Activated CD4-positive, alpha-beta T cell treated with anti-CD3 and anti-CD28 coated beads for 36 hours (primary cell): ENCODE results near the gene RAB9B. TPM values are rescaled to one million over a fixed set of nuclear protein-coding genes. Genes with fewer than 3 reads are reported as not detected.

ENCODE experiments used
- ATAC-seq: fragments of 200-7000 bp; cut with Tn5 transposase; one replicate; pipeline ENCODE4 v1.10.0; 2021; ENCODE audit warnings: mild to moderate bottlenecking, moderate library complexity
- CTCF ChIA-PET: fragments of 350-600 bp; sonication (Branson Sonifier 250); formaldehyde crosslinking; loops from one replicate; lab custom pipeline; 2021; ENCODE audit warnings: antibody characterized with exemption; lab: Charles Lee
- POLR2A ChIA-PET: fragments of 350-600 bp; sonication (Branson Sonifier 250); formaldehyde crosslinking; loops from one replicate; lab custom pipeline; 2021; ENCODE audit warnings: antibody characterized with exemption, inconsistent platforms; lab: Charles Lee
- DNase-seq: peaks from one replicate; pipeline ENCODE4 v3.0.0-alpha.2; 2020
- H3K27ac Mint-ChIP-seq: one replicate; pipeline ENCODE4 v1.8.0; 2021; ENCODE audit warnings: mixed read lengths
- H3K27me3 Mint-ChIP-seq: one replicate; pipeline ENCODE4 v1.8.0; 2021; ENCODE audit warnings: mixed read lengths
- H3K36me3 Mint-ChIP-seq: one replicate; pipeline ENCODE4 v1.8.0; 2021; ENCODE audit warnings: low read depth, mixed read lengths
- H3K4me1 Mint-ChIP-seq: one replicate; pipeline ENCODE4 v1.8.0; 2021; ENCODE audit warnings: mixed read lengths
- H3K4me3 Mint-ChIP-seq: one replicate; pipeline ENCODE4 v1.8.0; 2021; ENCODE audit warnings: mild to moderate bottlenecking, moderate library complexity, mixed read lengths
- H3K9me3 Mint-ChIP-seq: one replicate; pipeline ENCODE4 v1.8.0; 2021; ENCODE audit warnings: low read depth, mixed read lengths
- intact Hi-C, 2 experiments: fragments of 100-400 bp; cut with DNase I in 1 of 2; cut with micrococcal nuclease in 1 of 2; formaldehyde crosslinking; loops; one replicate each; pipeline versions ENCODE4 v1.14.2 to v1.15.1; 2022 to 2024; cut with DNase I, micrococcal nuclease
- total RNA-seq, 2 experiments: library from RNA; stranded (reverse); gene quantifications; one replicate each; pipeline ENCODE4 v1.2.3, GENCODE V29; 2021

RAB9B gene, protein sequence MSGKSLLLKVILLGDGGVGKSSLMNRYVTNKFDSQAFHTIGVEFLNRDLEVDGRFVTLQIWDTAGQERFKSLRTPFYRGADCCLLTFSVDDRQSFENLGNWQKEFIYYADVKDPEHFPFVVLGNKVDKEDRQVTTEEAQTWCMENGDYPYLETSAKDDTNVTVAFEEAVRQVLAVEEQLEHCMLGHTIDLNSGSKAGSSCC
- under 1 TPM; 0.37 to 0.48 TPM for total RNA-seq

DNA sequence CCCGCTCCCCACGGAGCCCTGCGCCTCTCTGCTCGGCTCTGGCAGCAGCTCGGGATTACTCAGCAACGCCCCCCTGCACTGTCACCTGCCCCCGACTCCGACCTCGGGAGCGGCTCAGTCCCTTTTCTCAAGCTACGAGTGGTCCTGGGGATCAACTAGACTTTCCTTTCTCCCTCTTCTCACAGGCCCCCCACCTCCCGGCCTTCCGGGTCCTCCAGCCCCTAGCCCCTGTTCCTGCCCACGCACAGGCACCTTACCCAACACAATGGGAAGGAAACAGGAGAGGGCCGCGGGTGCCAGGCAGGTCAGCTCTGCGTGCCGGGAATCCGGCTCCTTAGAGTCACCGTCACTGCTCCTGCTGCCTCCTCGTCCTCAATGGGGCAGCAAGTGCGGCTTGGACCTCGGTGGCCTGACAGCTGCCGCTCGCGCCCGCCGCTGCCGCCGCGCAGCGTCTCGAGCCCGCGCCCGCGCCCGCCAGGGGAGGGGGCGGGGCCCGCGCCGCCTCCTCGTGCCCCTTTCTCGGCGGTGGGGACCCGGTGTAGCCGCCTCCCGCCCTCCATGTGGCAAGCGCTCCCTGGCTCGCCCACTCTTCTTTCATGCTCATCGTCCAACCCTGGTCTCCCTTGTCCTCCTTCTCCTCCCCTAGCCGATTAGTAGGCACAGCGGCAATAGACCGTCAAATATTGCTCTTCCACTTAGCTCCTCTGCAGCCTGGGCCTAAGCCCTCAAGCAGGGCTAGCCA is at the start of gene RAB9B:
RAB9B (minus strand) TSS at position 455 of the 742 bp plus-strand sequence. CDS start 6,473 bp downstream, outside the sequence.
- no peaks in the 10 kb centered on the region for H3K27me3 Mint-ChIP-seq
- H3K4me3 Mint-ChIP-seq, result peak within 1 kb of the TSS; percentile 71
- H3K27ac Mint-ChIP-seq, result peak within 1 kb of the TSS; percentile 72
- intact Hi-C loops, result loop anchor here in 1 of 2 experiments (5.0 kb wide), 2 partner anchors 145 to 280 kb away; partner anchors contain the start of genes MORF4L2 and ZCCHC18
- peak; percentile 31 for DNase-seq
- peaks cover 6% of the 10 kb centered on the region for H3K4me1 Mint-ChIP-seq
- no peaks in the 10 kb centered on the region for H3K36me3 Mint-ChIP-seq
- peak; percentile 98 for ATAC-seq
- H3K9me3 Mint-ChIP-seq, result no peaks in the 10 kb centered on the region
- ChIA-PET CTCF (interaction anchor here (0.6 to 3.4 kb wide), 9 partner anchors 10 to 344 kb away, joined by 3 to 13 read pairs (median 3); no protein-coding TSS in a partner anchor), POLR2A (interaction anchor here (0.6 kb wide), 1 partner anchor 145 kb away, joined by 3 read pairs; no protein-coding TSS in a partner anchor)

DNA sequence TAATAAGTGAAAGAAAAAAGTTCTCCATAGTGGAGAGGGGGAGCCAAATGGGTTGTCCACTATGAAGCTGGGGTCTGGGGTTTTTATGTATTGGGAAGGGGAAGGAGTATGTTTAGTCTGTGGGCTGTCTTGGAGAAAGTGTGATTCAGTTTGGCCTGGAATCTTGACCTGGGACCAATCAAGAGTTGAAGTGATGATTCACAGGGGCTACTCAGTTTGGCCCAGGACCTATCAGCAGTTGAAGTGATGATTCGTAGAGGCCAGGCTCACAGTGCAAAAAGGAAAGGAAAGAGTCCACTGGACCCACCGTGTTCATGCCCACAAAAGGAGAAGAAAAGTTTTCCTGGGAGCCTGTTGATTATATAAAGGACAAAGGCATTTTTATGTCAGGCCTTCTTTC is 47.3 kb upstream of the RAB9B start:
- DNase-seq, result no peak
- ChIA-PET POLR2A (no interaction called here), CTCF (no interaction called here)
- H3K4me1 Mint-ChIP-seq, result peaks cover 3% of the 10 kb centered on the region
- H3K4me3 Mint-ChIP-seq, result no peak overlapping the region
- H3K27me3 Mint-ChIP-seq, result peaks cover 2% of the 10 kb centered on the region
- no peaks in the 10 kb centered on the region for H3K9me3 Mint-ChIP-seq
- no peaks in the 10 kb centered on the region for H3K36me3 Mint-ChIP-seq
- ATAC-seq, result no peak
- H3K27ac Mint-ChIP-seq, result no peak overlapping the region
- intact Hi-C loops, result no loop called here

DNA sequence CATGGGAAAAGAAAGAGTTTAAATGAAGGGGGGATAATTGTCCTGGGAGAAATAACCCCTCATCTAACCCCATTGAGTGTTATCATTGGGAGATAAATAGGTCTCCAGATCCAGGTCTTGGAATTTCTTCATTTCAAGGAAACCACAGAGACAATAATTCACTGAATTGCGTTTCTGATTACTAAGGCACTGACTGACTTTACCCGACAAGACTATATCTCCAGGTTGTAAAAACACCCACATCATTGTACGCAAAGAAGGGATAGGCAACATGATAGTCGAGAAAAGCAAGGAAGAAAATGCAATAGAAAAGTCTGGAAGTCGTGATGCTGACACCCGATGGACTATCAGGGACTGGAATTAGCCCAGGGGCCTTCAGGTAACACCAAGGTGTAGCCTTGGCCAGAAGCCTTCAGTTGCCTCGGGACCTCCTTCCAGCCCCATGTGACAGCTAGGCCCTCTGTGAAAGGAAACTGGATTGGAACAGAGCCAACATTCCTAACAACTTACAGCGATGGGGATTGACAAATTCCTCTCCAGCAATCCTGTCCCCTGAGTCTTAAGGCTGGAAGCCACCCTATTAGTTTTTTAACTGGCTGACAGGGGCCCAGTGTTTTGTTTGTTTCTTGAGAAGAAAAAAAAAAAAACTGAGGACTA is 46.5 kb upstream of the RAB9B start:
- POLR2A ChIA-PET, result no interaction called here
- CTCF ChIA-PET, result no interaction called here
- Mint-ChIP-seq H3K4me1 (peaks cover 3% of the 10 kb centered on the region), H3K9me3 (no peaks in the 10 kb centered on the region), H3K27ac (no peak overlapping the region), H3K36me3 (no peaks in the 10 kb centered on the region), H3K4me3 (no peak overlapping the region), H3K27me3 (peaks cover 2% of the 10 kb centered on the region)
- intact Hi-C loops, result no loop called here
- no peak for ATAC-seq
- DNase-seq, result no peak

DNA sequence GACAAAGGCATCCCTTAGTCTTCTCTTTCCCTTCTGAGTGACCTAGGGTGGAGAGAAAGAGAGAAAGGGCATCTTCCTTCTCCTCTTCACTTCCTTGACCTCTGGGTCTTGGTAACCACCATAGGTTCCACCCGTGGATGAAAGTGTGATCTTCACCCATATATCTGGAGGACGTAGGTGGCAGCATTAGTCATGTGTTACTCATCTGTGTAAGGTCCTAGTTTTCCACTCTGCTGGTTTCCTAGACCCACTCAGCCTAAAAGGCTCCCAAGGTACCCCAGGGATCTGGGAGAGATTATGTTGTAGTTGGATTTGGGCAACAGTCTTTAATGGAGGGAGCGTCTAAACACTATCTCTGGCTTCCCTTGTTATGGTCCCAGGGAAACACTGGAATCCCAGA is 45.5 kb upstream of the RAB9B start:
- Mint-ChIP-seq H3K4me1 (peaks cover 3% of the 10 kb centered on the region), H3K36me3 (no peaks in the 10 kb centered on the region), H3K27ac (no peak overlapping the region), H3K27me3 (peaks cover 2% of the 10 kb centered on the region), H3K4me3 (no peak overlapping the region), H3K9me3 (no peaks in the 10 kb centered on the region)
- ChIA-PET CTCF (no interaction called here), POLR2A (no interaction called here)
- DNase-seq, result no peak
- intact Hi-C loops, result no loop called here
- ATAC-seq, result no peak

DNA sequence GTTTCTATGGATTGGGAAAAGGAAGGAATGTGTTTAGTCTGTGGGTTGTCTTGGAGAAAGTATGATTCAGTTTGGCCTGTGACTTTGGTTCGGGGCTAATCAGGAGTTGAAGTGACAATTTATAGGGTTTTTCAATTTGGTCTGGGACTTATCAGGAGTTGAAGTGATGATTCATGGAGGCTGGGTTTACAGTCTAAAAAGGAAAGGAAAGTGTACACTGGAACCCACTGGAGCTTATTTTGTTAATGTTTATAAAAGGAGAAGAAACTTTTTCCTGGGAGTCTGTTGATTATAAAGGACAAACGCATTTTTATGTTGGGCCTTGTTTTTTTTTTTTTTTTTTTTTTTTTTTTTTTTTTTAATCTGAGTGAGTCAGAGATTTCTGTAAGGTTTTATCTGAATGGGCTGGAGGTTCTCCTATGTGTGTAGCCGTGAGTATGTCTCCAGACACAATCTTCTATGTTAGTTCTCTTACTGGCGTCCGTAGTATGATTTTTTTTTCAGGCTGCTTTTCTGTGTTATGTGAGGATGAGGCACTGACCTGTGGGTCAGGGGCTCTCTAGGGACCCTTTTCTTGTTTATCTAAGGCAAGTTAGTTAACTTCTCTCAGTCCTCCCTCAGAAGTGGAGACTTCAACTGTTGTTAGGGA is 33.0 kb upstream of the RAB9B start:
- intact Hi-C loops, result no loop called here
- POLR2A ChIA-PET, result no interaction called here
- H3K27ac Mint-ChIP-seq, result no peak overlapping the region

DNA sequence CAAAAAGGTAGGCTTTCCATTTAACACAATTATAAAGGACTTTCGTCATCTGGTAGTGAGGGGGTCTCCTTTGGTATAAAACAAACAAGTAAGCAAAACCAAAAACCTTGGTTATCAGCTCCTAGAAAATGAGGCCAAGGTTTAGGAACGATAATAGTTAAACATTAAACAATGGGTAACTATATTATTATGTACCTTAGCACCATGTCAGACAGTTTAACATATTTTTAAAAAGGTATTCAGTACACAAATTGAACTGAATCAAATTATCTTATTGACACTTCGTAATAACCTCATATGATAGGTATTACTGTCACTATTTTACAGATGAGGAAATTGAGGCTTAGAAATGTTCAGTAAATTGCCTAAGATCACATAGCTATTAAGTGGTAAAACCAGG is 32.1 kb upstream of the RAB9B start:
- no peaks in the 10 kb centered on the region for H3K27me3 Mint-ChIP-seq
- H3K36me3 Mint-ChIP-seq, result no peaks in the 10 kb centered on the region
- CTCF ChIA-PET, result interaction anchor here (1.3 kb wide), 1 partner anchor 19 kb away, joined by 4 read pairs; no protein-coding TSS in a partner anchor
- no peak overlapping the region for H3K4me3 Mint-ChIP-seq
- DNase-seq (no peak), ATAC-seq (no peak)
- H3K9me3 Mint-ChIP-seq, result no peaks in the 10 kb centered on the region
- POLR2A ChIA-PET, result no interaction called here
- no peak overlapping the region for H3K27ac Mint-ChIP-seq
- no peaks in the 10 kb centered on the region for H3K4me1 Mint-ChIP-seq
- intact Hi-C loops, result no loop called here

More for the DNA sequence above, 33.0 kb upstream of the RAB9B start:
- Mint-ChIP-seq H3K4me3 (no peak overlapping the region), H3K27me3 (no peaks in the 10 kb centered on the region), H3K4me1 (no peaks in the 10 kb centered on the region), H3K9me3 (no peaks in the 10 kb centered on the region), H3K36me3 (no peaks in the 10 kb centered on the region)
- CTCF ChIA-PET, result interaction anchor here (1.3 kb wide), 1 partner anchor 20 kb away, joined by 4 read pairs; no protein-coding TSS in a partner anchor
- ATAC-seq (no peak), DNase-seq (no peak)

DNA sequence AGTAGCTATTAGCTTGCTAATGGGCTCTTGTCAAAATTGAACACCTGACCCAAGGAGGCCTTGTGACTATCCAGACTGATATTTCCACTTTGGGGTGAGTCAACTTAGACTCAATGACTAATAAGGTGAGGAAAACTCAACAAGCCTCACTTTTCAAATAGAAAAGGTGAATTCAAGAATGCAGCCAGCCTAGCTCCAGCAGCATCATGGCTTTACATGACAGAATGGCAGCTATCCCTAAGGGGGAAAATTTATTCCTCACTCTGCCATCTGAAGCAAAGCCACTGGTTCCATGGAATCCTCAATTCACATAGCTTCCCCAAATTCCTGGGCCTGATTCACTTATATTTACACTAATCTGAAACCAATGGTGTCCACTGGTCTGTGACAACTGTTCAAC is 29.1 kb upstream of the RAB9B start:
- POLR2A ChIA-PET, result no interaction called here

DNA sequence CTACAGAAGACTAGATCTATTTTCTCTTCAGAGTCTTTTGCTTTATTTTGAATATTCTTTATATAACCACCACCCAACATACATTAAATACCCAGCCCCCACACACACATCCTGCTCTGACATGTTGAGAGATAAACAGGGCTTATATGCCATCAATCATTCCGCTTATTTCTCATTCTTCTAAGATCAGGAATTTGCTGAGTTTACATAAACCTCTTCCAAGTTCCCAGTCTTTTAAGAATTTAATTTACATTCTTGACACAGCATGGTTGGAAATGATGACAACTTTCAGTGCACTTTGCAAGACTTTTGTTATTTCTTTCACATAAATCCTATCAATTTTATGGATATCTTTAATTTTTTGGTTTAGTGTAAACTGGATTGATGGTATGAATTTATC is 17.5 kb upstream of the RAB9B start:
- intact Hi-C loops, result no loop called here
- H3K36me3 Mint-ChIP-seq, result no peaks in the 10 kb centered on the region
- H3K27me3 Mint-ChIP-seq, result peaks cover 2% of the 10 kb centered on the region
- no peak overlapping the region for H3K27ac Mint-ChIP-seq
- ChIA-PET CTCF (no interaction called here), POLR2A (no interaction called here)
- no peak for ATAC-seq
- DNase-seq, result no peak
- H3K9me3 Mint-ChIP-seq, result no peaks in the 10 kb centered on the region
- peaks cover 2% of the 10 kb centered on the region for H3K4me1 Mint-ChIP-seq
- H3K4me3 Mint-ChIP-seq, result no peak overlapping the region

More for the DNA sequence above, 29.1 kb upstream of the RAB9B start:
- no peak overlapping the region for H3K27ac Mint-ChIP-seq
- H3K4me3 Mint-ChIP-seq, result no peak overlapping the region
- DNase-seq (no peak), ATAC-seq (no peak)
- H3K4me1 Mint-ChIP-seq, result no peaks in the 10 kb centered on the region
- H3K9me3 Mint-ChIP-seq, result no peaks in the 10 kb centered on the region
- CTCF ChIA-PET, result no interaction called here
- no peaks in the 10 kb centered on the region for H3K36me3 Mint-ChIP-seq
- intact Hi-C loops, result no loop called here
- H3K27me3 Mint-ChIP-seq, result no peaks in the 10 kb centered on the region

DNA sequence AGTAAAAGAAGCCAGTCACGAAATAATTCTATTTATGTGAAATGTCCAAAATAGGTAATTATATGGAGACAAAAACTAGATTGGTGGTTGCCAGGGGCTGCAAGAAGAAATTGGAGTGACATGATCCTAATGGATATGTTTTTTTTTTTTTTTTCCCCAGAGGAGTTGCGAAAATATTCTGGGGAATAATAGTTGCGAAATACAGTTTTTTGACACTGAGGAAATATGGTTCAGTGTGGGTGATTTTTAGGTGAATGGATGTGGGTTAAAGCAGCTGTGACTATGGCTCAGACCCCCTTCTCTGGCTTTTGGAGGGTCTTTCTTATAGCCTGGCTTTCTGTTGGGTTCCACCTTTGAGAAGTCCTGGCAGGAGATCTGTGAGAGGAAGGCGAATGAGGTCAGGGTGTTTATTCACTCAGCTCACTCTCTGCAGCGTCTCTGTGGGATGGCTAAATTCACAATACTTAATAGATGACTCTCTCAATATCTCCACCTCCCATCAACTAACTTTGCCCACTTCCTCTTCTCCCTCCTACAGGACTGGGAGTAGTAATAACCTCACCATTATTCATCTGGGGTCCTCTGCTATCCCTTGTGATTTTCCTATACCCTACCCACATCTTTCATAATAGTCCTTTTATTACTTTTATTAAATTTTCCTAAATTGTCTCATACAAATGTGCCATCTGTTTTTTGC is 15.3 kb upstream of the RAB9B start:
- H3K27me3 Mint-ChIP-seq, result peaks cover 2% of the 10 kb centered on the region
- no peak for ATAC-seq
- ChIA-PET CTCF (interaction anchor here (0.6 to 1.2 kb wide), 3 partner anchors 16 to 310 kb away, joined by 3 read pairs; partner anchors contain the start of gene SLC25A53), POLR2A (no interaction called here)
- H3K9me3 Mint-ChIP-seq, result no peaks in the 10 kb centered on the region
- intact Hi-C loops, result no loop called here
- no peaks in the 10 kb centered on the region for H3K36me3 Mint-ChIP-seq
- peaks cover 2% of the 10 kb centered on the region for H3K4me1 Mint-ChIP-seq
- no peak overlapping the region for H3K27ac Mint-ChIP-seq
- no peak overlapping the region for H3K4me3 Mint-ChIP-seq
- DNase-seq, result no peak

DNA sequence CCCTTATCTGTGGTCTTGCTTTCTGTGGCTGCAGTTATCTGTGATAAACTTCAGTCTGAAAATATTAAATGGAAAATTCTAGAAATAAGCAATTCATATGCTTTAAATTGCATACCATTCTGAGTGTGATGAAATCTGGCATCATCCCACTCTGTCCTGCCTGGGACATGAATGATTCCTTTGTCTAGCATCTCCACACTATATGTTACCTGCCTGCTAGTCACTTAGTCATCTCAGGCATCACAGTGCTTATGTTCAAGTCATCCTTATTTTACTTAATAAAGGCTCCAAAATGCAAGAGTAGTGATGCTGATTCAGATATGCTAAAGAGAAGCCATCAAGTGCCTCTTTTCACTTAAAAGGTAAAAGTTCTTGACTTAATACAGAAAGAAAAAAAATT is 14.3 kb upstream of the RAB9B start:
- H3K27me3 Mint-ChIP-seq, result peaks cover 2% of the 10 kb centered on the region
- no peaks in the 10 kb centered on the region for H3K9me3 Mint-ChIP-seq
- ChIA-PET CTCF (interaction anchor here (1.0 to 1.9 kb wide), 5 partner anchors 9 to 267 kb away, joined by 3 to 5 read pairs (median 3); no protein-coding TSS in a partner anchor), POLR2A (no interaction called here)
- ATAC-seq, result no peak
- no peaks in the 10 kb centered on the region for H3K36me3 Mint-ChIP-seq
- no peak overlapping the region for H3K27ac Mint-ChIP-seq
- intact Hi-C loops, result no loop called here
- H3K4me3 Mint-ChIP-seq, result no peak overlapping the region
- H3K4me1 Mint-ChIP-seq, result peaks cover 2% of the 10 kb centered on the region
- DNase-seq, result no peak
